ENCODE data around the gene AANAT.

GRCh38 chr17:76435751-76436150 is 31.7 kb upstream of the AANAT start:
- TF ChIP-seq CTCF (IDR thresholded peaks at IDR 0.05) (no peak), POLR2A (IDR thresholded peaks at IDR 0.05) (no peak)
